HL-60 (cell line): Measurements from ENCODE around the gene GAK.
"Not testable (repeated sequence)": the region's sequence is repeated elsewhere in the genome, so short reads cannot be mapped to it uniquely, and the experiment has no call there.

Experiments used
- DNase-seq, 2 experiments: peaks; one replicate each; pipeline ENCODE4 v3.0.0-alpha.2; 2010 to 2020; ENCODE audit warnings: low read depth in 1 of 2, low spot score in 1 of 2
- H3K27ac ChIP-seq: fragments of 250-450 bp; sonication (Bioruptor Pico); replicated peaks from 2 replicates; pipeline ENCODE4 v1.5.1; 2020; ENCODE audit warnings: mild to moderate bottlenecking, moderate library complexity
- H3K27me3 ChIP-seq: fragments of 250-450 bp; sonication (Bioruptor Pico); 2 replicates; pipeline ENCODE4 v1.5.1; 2021; ENCODE audit warnings: mild to moderate bottlenecking, moderate library complexity; ENCODE audit not compliant: insufficient read depth, poor library complexity, severe bottlenecking
- H3K4me3 ChIP-seq: replicated peaks from 2 replicates; pipeline ENCODE4 v1.5.1; 2011; ENCODE audit warnings: mild to moderate bottlenecking, control low read depth, low read length; ENCODE audit not compliant: insufficient read depth
- GABPA ChIP-seq: IDR thresholded peaks from 2 replicates; pipeline ENCODE4 v1.6.1; 2012; ENCODE audit warnings: low read depth
- POLR2AphosphoS5 ChIP-seq: IDR thresholded peaks from 2 replicates; pipeline ENCODE4 v1.6.1; 2012; ENCODE audit warnings: low read depth
- SPI1 ChIP-seq: IDR thresholded peaks from 2 replicates; pipeline ENCODE4 v1.6.1; 2012; ENCODE audit warnings: low read depth, mild to moderate bottlenecking, borderline replicate concordance
- TF ChIP-seq, protein P1 (sequence below): IDR thresholded peaks from 2 replicates; pipeline ENCODE4 v1.6.1; 2012; ENCODE audit warnings: low read depth; ENCODE audit not compliant: insufficient replicate concordance
- TF ChIP-seq, protein P2 (sequence below): IDR thresholded peaks from one replicate; pipeline ENCODE4 v1.5.1; 2011; ENCODE audit warnings: low read length, control low read depth, inconsistent platforms; ENCODE audit not compliant: insufficient read depth

GAK gene

DNA sequence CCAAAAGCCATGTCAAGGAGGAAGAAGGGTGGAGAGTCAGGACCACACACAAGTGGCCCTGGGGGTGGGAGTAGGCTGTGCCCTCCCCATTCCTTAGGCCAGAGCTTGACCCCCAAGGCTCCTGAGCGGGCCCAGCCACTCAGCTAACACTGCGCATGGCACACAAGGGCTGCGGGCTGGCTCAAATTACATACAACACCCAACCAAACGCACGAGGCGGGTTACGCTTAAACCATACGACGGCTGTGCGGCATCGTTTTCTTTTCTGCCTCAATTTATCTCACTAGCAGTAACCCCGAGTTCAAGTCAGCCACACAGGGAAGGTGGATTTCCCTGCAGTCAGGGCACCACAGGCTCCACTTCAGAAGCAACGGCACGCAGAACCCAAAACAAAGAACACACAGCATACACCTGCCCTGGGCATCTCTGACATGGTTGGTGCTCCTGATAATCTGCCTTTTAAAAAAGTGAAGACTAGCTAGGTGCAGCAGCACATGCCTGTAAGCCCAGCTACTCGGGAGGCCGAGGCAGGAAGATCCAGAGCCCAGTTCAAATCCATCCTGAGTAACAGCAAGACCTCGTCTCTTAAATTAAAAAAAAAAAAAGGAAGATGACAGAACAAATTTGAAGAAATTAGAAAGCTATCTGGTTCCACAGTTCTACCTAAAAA, 2.9 kb downstream of the GAK start:
- H3K27ac ChIP-seq = no peak overlapping the region
- DNase-seq = no peak
- TF ChIP-seq, protein P1, sequence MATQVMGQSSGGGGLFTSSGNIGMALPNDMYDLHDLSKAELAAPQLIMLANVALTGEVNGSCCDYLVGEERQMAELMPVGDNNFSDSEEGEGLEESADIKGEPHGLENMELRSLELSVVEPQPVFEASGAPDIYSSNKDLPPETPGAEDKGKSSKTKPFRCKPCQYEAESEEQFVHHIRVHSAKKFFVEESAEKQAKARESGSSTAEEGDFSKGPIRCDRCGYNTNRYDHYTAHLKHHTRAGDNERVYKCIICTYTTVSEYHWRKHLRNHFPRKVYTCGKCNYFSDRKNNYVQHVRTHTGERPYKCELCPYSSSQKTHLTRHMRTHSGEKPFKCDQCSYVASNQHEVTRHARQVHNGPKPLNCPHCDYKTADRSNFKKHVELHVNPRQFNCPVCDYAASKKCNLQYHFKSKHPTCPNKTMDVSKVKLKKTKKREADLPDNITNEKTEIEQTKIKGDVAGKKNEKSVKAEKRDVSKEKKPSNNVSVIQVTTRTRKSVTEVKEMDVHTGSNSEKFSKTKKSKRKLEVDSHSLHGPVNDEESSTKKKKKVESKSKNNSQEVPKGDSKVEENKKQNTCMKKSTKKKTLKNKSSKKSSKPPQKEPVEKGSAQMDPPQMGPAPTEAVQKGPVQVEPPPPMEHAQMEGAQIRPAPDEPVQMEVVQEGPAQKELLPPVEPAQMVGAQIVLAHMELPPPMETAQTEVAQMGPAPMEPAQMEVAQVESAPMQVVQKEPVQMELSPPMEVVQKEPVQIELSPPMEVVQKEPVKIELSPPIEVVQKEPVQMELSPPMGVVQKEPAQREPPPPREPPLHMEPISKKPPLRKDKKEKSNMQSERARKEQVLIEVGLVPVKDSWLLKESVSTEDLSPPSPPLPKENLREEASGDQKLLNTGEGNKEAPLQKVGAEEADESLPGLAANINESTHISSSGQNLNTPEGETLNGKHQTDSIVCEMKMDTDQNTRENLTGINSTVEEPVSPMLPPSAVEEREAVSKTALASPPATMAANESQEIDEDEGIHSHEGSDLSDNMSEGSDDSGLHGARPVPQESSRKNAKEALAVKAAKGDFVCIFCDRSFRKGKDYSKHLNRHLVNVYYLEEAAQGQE = no peak
- no peak for TF ChIP-seq SPI1
- TF ChIP-seq POLR2AphosphoS5 = no peak
- no peak for TF ChIP-seq GABPA
- TF ChIP-seq, protein P2, sequence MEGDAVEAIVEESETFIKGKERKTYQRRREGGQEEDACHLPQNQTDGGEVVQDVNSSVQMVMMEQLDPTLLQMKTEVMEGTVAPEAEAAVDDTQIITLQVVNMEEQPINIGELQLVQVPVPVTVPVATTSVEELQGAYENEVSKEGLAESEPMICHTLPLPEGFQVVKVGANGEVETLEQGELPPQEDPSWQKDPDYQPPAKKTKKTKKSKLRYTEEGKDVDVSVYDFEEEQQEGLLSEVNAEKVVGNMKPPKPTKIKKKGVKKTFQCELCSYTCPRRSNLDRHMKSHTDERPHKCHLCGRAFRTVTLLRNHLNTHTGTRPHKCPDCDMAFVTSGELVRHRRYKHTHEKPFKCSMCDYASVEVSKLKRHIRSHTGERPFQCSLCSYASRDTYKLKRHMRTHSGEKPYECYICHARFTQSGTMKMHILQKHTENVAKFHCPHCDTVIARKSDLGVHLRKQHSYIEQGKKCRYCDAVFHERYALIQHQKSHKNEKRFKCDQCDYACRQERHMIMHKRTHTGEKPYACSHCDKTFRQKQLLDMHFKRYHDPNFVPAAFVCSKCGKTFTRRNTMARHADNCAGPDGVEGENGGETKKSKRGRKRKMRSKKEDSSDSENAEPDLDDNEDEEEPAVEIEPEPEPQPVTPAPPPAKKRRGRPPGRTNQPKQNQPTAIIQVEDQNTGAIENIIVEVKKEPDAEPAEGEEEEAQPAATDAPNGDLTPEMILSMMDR = no peak
- H3K27me3 ChIP-seq = no peaks in the 10 kb centered on the region
- H3K4me3 ChIP-seq = no peak overlapping the region

DNA sequence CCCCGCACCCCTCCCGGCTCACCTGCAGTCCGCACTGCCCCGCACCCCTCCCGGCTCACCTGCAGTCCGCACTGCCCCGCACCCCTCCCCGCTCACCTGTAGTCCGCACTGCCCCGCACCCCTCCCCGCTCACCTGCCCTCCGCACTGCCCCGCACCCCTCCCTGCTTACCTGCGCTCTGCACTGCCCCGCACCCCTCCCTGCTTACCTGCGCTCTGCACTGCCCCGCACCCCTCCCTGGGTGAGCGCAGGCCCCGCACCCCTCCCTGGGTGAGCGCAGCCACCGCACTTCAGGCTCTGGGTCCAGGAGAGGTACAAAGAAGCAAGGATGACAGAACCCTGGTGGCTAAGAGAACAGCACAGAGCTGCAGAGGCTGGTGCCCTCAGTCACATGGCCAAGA, 4.5 kb downstream of the GAK start:
- H3K4me3 ChIP-seq, DNase-seq, H3K27me3 ChIP-seq, H3K27ac ChIP-seq: not testable (repeated sequence)

DNA sequence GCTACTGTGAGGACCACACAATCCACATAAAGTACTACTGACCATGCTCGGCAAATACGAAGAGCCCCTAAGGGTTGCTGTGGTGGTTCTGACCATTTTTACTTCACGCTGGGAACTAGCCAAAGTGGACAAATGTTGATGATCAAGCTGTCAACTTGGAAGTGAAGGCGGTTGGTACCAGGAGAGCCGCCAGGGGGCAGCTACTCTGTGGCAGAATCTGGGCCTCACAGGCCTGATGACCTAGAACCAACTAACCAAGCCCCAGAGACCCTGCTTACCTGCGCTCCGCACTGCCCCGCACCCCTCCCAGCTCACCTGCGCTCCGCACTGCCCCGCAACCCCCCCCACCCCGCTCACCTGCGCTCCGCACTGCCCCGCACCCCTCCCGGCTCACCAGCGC, 5.6 kb downstream of the GAK start:
- no peak for TF ChIP-seq POLR2AphosphoS5
- TF ChIP-seq, protein P2 = peak; percentile 16
- Histone ChIP-seq H3K4me3 (no peak overlapping the region), H3K27me3 (no peaks in the 10 kb centered on the region), H3K27ac (no peak overlapping the region)
- DNase-seq = no peak

DNA sequence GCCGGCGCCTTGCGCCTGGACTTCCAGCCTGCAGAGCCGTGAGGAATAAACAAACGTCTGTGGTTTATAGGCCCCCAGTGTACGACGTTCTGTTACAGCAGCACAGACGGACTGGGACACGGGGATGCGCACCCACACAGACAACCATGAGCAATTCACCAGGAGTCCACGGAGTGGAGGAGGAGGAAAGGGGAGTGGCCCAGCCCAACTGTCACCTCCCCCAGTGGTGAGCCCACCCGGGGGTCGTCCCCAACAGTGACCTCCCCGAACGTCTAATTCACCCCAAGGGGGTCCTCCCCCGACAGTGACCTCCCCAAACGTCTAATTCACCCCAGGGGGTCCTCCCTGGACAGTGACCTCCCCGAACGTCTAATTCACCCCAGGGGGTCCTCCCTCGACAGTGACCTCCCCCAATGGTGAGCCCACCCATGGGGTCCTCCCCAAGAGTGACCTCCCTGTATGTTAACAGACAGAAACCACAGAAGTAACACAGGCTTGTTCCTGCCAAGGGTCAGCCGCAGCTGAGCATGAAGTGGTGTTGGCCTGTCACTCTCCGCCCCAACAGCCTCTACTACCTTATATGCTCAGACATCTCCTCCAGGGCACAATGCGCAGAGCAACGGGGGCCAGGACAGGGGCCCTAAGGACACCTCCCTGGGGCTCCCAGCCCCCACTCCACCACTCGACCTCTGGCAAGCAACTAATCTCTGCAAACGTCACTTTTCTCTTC, 6.2 kb downstream of the GAK start:
- Histone ChIP-seq H3K4me3 (no peak overlapping the region), H3K27ac (no peak overlapping the region), H3K27me3 (no peaks in the 10 kb centered on the region)
- DNase-seq = no peak
- TF ChIP-seq GABPA (no peak), SPI1 (no peak), POLR2AphosphoS5 (no peak)
- TF ChIP-seq, protein P1 = no peak
- TF ChIP-seq, protein P2 = no peak
